Epidermal melanocyte (primary cell): Measurements from ENCODE around the gene PAK2.
"Not testable (repeated sequence)": the region's sequence is repeated elsewhere in the genome, so short reads cannot be mapped to it uniquely, and the experiment has no call there.

Experiments used
- DNase-seq: peaks from one replicate; pipeline ENCODE4 v3.0.0; 2011; ENCODE audit warnings: low spot score; ENCODE audit not compliant: insufficient read length

Gene PAK2

DNA sequence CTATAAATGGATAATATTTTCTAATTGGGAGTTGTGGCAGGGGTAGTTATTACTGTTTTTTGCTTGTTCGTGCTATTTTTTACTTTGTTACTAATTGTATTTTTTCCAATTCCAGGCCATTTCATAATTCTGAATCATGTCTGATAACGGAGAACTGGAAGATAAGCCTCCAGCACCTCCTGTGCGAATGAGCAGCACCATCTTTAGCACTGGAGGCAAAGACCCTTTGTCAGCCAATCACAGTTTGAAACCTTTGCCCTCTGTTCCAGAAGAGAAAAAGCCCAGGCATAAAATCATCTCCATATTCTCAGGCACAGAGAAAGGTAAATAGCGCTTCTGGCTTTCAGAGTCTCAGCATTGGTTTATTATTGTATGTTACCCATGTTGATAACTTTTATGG lies 42.9 kb downstream of the PAK2 start:
- DNase-seq: no peak

DNA sequence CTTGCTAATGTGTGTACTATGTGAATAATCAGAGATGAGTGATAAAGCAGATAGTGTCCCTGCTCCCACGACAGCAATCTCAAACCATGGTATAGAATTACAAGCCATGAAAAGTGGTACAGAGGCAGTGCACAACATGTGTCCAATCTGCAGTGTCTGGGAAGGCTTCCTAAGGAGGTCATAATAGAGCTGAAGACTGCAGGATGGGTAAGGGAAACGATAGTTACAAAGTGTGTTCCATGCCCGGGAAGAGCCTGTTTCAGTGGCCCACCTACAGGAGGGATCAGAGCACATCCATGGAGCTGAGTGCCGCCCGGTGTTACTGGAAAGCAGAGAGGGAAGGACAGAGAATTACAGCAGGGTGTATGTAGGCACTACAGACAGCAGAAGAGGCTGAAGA lies 48.9 kb downstream of the PAK2 start:
- DNase-seq: no peak

DNA sequence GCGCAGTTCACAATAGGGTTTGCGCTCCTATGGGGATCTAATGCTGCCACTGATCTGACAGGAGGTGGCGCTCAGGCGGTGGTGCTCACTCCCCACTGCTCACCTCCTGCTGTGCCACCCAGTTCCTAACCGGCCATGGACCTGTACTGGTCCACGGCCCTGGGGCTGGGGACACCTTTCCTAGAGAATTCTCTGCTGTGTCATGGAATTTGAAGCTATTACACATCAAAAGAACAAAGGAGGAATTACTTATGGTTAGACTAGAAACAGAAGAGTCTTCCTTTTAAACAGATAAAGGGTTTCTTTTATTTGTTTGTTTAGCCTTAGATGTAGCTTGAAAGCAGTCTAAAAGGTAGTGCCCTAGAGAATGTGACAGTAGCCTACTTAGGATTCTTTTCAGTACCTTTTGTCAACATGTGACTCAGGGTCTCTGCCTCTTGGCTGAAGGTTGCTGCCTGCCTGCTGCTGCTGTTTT lies 50.3 kb downstream of the PAK2 start:
- DNase-seq: no peak

DNA sequence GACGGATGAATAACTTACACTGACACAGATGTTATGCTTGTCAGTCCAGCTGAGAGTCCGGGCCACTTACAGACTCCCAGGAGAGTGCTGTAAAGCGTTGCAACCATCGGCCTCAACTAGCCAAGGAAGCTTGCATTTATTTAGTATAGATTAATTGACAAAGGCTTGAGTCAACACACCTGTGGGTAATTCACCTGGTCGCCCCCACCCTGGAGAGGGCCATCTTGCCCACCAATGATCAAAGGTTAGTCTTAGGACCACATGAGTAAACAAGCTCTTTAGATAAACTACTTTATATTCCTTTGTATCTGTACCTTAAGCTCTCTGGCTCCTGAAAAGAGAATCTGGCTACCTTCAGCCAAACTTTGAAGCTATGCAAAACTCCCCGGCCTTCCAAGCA lies 51.0 kb downstream of the PAK2 start:
- no peak for DNase-seq

DNA sequence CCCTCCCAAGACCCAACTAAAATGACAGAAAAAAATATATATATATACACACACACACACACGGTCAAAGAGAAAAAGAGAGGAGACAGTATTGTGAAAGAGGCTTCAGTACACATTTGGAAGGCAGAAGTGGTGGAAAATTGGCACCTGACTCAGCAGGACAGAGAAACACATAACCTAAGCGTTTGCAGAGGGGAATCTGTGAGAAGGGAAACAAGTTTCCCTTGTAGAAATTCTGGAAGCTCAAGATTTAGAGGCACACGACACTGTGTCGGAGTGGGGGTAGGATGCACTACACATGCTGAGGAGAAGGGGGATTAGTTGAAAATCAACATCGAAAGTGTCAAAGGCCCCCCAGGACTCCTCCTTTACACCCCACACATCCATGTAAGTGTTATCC lies 53.1 kb downstream of the PAK2 start:
- no peak for DNase-seq

DNA sequence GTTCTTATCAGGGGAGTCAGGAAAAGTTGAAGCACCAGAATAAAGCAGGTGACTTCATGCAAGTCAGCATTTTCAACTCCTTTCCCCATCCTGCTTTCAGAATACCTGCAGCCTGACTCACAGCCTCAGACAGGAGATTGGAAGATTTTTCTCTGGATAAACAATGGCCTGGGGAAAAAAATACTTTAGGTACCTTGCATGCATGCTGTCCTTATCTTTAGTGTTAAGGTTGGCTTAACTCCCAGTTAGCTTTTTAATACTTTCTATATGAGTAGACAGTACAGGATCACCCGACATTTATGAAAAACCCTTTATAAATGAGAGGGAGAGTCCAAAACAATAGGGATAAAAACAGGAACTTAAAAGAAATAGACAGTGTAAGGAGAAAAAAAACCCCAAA lies 53.6 kb downstream of the PAK2 start:
- DNase-seq: no peak

DNA sequence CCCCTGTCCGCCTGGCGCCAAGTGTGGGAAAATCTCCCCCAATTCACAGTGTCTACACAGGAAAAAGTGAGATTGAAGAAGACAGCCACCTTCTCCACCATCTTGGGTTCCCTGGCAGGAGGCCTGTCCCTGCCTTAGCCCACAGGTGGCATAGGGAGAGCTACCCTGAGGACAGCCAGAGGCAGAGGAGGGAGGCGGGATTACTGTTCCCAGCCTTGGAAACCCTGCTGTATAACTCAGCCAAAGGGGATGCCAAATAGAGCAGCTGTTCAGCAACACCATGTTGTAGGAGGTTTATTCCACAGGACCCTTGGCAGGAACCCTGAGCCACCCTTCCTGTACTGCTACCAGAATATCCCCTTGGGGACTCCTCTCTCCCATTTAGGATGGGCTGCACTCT lies 54.8 kb downstream of the PAK2 start:
- no peak for DNase-seq

DNA sequence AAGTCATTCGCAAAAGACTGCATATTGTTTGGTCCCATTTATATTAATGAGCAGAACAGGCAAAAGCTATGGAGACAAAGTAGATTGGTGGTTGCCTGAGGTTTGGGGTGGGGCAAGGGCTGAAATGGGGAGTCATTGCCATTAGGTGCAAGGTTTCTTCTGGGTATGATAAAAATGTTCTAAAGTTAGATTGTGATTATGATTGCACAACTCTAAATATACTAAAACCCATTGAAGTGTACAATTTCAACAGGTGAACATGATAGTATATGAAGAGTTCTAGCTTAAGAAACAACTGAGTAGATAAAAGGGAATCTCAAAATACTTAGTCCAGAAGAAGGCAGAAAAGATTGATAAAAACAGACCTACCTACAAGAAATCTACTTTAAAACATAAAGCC lies 56.7 kb downstream of the PAK2 start:
- DNase-seq: no peak

DNA sequence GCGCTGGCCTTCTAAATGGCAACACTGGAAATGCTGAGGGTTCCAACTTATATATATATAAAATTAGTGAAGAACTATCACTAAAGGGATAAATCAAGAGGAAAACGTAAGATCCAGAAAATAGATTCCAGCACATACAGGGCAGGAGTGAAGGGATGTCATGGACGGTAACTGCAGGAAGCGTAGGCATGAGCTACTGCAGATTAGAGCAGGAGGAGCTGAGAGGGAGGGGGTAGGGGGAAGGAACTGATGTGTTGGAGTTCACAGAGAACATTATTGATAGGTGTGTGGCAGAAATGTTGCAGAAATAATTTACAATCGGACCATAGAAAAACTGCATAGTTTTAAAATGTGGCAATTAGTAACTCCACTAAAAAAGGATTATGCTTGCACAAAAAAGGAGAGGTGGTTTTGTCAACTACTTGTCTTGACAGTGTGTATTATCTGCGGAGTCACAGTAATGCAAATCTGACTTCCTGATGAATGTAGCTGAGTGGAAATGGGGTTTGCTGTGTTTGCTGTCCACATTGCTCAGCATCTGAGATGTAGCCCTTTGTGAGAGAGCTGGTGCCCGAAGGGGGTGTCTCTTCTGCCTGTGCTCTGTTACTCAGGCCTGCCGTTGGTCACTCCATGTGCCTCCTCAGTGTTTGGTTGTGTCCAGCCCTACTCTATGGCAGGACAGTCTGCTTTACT lies 61.2 kb downstream of the PAK2 start:
- DNase-seq: no peak

DNA sequence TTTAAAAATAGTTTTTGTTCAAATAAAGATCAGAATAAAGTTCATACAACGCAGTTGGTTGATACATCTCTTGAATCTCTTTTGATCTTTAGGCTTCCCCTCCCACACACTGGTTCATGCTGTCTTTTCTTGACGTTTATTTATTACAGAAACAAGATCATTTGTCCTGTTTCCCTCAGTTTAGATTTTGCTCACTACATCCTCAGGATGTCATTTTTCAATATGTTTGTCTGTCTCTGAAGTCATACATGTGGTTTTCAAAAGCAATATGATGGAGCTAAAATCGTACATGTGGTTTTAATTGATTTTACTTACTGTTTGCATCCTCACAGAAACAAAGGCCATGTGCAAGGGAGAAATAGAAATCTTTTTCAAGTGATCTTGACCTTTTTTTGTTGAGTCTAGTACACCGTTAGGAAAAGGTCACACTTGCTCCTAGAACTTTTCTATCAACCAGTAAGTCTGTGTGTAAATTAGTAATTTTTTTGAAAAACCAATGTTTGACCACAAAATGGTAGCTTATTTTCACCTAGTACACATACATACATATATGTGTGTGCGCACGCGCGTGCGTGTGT lies 64.3 kb downstream of the PAK2 start:
- DNase-seq: no peak

DNA sequence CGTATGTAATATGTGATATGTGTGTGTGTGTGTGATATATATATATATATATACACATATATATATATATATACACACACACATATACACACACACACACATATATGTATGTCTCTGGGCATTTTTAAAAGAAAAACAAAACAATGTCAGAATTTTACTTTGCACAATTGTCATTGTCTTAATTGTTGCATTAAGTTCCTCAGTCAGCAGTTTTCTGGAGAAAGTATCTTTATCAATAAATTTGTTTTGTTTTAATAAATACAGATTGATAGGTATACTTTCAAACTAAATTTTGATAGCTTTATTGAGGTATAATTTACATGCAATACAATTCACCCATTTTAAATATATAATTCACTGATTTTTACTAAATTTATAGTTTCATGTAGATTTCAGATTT lies 65.1 kb downstream of the PAK2 start:
- no peak for DNase-seq

DNA sequence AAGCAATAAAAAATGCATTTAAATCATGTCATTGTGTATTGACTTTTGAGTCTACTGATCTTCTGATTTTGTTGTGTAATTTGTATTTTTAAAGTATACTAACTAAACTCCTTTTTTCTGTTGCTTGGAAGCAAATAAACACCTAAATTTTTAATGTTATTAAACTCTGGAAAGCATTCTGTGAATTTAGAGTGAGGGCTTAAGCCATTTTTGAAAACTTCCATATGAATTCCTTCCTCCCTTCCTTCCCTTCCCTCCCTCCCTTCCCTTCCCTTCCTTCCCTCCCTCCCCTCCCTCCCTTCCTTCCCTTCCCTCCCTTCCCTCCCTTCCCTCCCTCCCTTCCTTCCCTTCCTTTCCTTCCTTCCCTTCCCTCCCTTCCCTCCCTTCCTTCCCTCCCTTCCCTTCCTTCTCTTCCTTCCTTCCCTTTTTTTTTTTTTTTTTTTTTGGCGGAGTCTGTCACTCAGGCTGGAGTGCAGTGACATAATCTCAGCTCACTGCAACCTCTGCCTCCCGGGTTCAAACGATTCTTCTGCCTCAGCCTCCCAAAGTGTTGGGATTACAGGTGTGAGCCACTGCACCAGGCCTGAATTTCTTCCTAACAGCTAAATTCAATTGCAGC lies 71.4 kb downstream of the PAK2 start:
- DNase-seq: no peak

DNA sequence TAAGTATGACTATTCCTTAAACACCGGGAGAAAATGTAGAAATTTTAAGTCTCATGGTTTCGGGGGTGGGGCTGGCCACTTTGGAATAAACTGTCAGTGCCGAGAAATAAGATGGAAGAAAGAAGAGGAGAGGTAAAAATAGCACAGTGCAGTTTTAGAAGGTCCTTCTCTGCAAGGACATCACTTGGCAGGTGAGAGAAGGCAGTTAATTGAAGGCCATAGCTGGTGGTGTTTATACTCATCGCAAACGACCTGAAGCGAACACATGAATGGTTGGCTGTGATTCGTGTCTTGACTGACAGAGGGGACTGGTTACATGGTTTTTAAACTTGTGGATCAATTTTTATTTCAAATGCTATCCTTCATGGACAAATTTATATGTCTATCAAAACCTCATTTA lies 73.2 kb downstream of the PAK2 start:
- DNase-seq: no peak

DNA sequence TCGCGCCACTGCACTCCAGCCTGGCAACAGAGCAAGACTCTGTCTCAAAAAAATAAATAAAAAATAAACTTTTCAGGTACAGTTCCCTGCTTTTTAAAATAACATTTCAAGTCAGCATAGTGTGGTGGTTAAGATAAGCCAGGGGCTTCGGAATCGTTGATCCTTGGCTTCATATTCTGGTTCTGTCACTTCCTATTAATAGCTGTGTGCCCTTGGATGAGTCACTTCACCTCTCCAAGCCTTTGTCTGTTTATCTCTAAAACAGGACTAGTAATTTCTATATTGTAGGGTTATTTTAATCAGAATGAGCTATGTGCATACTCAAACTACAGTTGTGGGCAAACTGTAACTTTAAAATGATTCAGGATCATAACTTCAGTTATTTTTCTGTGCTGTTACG lies 74.2 kb downstream of the PAK2 start:
- DNase-seq: no peak

DNA sequence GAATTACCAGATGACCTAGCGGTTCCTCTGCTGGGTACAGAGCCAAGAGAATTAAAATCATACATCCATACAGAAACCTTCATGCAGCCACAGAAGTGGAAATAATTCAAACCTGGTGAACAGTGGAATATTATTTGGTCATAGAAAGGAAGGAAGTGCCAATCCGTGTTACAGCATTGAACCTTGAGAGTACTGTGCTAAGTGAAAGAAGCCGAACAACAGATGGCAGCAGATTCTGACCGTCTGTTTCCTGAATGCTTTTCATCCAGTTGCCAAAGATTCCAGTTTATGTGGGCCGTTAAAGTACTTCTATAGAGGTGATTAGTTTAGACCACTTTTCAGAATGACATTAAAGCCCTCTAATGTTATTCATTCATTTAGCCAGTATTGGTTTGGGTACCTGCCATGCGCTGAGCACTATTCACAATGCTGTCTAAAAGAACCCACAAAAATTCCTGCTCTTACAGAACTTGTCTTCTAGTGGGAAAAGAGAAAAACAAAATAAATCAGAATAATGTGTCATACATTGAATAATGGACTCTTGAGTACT lies 82.2 kb downstream of the PAK2 start:
- DNase-seq: no peak

DNA sequence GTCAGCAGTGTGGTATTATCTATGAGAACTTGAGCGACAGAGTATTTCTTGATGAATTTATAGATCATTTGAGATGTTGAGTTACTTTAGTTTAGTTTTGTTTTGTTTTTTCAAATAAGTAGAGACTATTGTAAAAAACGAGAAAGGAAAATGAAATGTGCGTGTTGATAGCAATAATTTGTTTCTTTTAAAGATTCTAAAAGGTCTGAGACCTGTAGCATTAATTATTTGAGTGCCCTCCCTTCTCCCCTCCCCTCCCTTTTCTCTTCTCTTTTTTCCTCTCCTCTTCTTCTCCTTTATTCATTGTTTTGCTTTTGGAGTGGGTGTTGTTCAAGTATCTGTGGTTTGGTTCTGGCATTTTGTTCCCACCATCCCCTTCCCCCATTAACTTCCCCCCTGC lies 90.0 kb downstream of the PAK2 start:
- DNase-seq: not testable (repeated sequence)

DNA sequence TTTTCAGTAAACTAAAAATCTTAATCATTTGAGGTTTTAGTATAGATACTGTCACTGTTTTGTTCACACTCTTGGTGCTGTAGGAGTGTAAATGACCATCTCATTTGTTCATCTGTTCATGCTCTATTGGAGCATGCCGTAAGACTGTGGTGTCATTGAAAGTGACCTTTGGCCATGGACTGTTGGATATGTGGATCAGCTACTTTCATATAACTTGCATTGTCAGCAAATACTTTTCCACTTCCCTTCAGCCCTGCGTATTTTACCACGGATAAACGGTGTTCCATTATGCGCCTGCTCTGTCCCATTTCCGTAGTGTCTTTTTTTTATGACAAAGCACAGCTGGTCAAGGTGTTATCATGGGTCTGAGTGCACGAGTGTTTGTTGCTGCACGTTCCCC lies 95.4 kb downstream of the PAK2 start:
- DNase-seq: no peak

DNA sequence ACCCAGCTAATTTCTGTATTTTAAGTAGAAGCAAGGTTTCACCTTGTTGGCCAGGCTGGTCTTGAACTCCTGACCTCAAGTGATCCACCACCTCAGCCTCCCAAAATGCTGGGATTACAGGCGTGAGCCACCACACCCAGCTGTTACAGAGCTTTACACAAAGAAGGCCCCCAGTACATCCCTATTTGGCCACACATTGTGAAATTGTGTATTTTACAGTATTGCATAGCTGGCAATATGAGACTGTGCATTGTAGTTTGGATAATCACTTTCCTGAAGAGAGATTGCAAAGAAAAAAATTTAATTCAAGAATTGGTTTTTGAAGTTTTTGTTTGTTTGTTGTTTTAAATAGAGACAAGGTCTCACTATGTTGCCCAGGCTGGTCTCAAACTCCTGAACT lies 97.0 kb downstream of the PAK2 start:
- not testable (repeated sequence) for DNase-seq

DNA sequence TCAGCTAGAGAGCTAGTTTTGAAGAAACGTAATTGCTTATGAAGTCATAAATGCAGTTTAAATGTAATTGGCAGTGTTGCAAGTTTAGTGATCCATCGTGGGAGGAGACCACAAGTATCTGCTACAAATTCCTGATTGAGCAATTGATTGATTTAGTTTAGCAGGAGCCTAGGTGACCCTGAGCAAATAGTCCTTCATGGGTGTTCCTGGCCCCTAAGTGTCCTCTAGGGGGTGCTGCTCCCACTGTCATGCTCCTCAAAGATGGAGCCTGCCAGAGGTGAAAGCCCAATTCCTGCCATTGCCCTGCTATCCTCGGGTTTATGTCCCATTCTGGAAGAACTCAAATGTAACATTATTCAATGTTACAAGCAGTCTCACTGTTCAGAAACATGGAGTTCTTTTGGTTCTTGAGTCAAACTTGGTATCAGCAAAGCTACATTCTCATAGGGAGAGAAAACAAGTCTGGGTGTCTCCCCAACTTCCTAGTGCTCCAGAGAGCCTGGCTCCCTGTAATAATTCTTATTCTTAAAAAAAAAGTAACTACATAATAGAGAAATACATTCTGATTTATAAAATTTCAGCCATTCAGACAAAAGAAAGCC lies 98.3 kb downstream of the PAK2 start:
- peak; percentile 69 for DNase-seq

DNA sequence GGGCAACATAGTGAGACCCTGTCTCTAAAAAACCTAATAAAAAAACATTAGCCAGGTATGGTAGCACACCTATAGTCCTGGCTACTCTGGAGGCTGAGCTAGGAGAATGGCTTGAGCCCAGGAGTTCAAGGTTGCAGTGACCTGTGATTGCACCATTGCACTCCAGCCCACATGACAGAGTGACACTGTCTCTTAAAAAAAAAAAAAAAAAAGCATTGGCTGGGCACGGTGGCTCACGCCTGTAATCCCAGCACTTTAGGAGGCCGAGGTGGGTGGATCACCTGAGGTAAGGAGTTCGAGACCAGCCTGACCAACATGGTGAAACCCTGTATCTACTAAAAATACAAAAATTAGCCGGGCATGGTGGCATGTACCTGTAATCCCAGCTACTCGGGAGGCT lies 99.7 kb downstream of the PAK2 start:
- not testable (repeated sequence) for DNase-seq

DNA sequence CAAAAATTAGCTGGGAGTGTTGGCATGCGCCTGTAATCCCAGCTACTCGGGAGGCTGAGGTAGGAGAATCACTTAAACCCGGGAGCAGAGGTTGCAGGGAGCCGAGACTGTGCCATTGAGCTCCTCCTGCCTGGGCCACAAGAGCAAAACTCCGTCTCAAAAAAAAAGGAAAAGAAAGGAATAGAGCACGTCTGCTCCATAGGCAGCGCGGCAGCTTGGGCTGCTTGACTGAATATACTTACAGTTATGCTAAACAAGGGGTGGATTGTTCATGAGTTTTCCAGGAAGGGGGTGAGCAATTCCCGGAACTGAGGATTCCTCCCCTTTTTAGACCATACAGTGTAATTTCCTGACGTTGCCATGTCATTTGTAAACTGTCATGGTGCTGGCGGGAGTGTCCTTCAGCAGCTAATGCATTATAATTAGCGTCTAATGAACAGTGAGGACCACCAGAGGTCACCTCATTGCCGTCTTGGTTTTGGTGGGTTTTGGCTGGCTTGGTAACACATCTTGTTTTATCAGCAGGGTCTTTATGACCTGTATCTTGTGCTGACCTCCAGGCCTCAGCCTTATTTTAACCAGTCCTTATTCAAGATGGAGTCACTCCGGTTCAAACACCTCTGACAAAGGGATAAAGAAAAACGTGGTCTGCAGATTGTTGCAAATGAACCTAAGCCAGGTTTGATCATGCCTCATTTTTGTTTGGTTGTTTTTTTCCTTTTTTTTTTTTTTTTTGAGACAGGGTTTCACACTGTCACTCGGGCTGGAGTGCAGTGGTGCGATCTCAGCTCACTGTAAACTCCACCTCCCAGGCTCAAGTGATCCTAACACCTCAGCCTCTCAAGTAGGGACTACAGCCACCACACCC lies 103.1 kb downstream of the PAK2 start:
- DNase-seq: no peak
